ENCODE results near the gene OXA1L. TPM values are rescaled to one million over a fixed set of nuclear protein-coding genes. Genes with fewer than 3 reads are reported as not detected.

OXA1L gene
- total RNA-seq, 1 experiment from 2014 or later: 138 TPM

DNA sequence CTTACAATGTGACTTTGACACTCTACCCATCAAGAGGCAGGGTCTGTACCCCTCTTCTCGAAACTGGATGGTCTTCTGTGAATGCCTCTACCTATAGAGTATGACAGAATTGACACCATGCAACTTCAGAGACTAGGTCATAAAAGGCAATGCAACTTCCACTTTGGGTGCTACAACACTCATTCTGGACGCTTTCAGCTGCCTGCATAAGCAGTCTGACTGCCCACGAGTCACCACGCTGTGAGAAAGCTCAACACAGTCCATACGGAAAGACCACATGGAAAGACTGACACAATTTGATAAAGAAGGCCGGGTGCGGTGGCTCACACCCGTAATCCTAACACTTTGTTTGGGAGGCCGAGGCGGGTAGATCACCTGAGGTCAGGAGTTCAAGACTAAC, 33.9 kb downstream of the OXA1L start:
- DNase-seq (ENCODE audit: low spot score): no peak
- CTCF ChIA-PET: interaction anchor here (1.1 to 1.3 kb wide), 2 partner anchors 22 to 129 kb away, joined by 3 to 5 read pairs; partner anchors contain the start of gene PRMT5

More for the DNA sequence above, 33.9 kb downstream of the OXA1L start:
- H3K36me3 Mint-ChIP-seq: peaks cover 4% of the 10 kb centered on the region; the same call in 1 of the 2 replicates
- no peak overlapping the region for H3K27ac Mint-ChIP-seq
- no peak for ATAC-seq
- H3K4me3 Mint-ChIP-seq: no peak overlapping the region
- no peaks in the 10 kb centered on the region; the same call in 1 of the 2 replicates for H3K27me3 Mint-ChIP-seq (ENCODE audit: low read depth)
- POLR2A ChIA-PET: no interaction called here
- TF ChIP-seq, protein P1, sequence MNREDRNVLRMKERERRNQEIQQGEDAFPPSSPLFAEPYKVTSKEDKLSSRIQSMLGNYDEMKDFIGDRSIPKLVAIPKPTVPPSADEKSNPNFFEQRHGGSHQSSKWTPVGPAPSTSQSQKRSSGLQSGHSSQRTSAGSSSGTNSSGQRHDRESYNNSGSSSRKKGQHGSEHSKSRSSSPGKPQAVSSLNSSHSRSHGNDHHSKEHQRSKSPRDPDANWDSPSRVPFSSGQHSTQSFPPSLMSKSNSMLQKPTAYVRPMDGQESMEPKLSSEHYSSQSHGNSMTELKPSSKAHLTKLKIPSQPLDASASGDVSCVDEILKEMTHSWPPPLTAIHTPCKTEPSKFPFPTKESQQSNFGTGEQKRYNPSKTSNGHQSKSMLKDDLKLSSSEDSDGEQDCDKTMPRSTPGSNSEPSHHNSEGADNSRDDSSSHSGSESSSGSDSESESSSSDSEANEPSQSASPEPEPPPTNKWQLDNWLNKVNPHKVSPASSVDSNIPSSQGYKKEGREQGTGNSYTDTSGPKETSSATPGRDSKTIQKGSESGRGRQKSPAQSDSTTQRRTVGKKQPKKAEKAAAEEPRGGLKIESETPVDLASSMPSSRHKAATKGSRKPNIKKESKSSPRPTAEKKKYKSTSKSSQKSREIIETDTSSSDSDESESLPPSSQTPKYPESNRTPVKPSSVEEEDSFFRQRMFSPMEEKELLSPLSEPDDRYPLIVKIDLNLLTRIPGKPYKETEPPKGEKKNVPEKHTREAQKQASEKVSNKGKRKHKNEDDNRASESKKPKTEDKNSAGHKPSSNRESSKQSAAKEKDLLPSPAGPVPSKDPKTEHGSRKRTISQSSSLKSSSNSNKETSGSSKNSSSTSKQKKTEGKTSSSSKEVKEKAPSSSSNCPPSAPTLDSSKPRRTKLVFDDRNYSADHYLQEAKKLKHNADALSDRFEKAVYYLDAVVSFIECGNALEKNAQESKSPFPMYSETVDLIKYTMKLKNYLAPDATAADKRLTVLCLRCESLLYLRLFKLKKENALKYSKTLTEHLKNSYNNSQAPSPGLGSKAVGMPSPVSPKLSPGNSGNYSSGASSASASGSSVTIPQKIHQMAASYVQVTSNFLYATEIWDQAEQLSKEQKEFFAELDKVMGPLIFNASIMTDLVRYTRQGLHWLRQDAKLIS (CRISPR knock-in tag; IDR thresholded peaks at IDR 0.05; ENCODE audit: borderline replicate concordance): no peak
- no peak for TF ChIP-seq STAT6 (CRISPR knock-in tag; conservative IDR thresholded peaks at IDR 0.05; ENCODE audit: low read depth)
- TF ChIP-seq FOXK1 (CRISPR knock-in tag; IDR thresholded peaks at IDR 0.05): no peak
- TF ChIP-seq ZNF281 (CRISPR knock-in tag; IDR thresholded peaks at IDR 0.05): no peak
- TF ChIP-seq TEAD1 (CRISPR knock-in tag; IDR thresholded peaks at IDR 0.05): no peak
- no peak for TF ChIP-seq ATF6 (CRISPR knock-in tag; IDR thresholded peaks at IDR 0.05)
- TF ChIP-seq ATF1 (CRISPR knock-in tag; IDR thresholded peaks at IDR 0.05): no peak
- TF ChIP-seq, protein P2, sequence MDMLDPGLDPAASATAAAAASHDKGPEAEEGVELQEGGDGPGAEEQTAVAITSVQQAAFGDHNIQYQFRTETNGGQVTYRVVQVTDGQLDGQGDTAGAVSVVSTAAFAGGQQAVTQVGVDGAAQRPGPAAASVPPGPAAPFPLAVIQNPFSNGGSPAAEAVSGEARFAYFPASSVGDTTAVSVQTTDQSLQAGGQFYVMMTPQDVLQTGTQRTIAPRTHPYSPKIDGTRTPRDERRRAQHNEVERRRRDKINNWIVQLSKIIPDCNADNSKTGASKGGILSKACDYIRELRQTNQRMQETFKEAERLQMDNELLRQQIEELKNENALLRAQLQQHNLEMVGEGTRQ (CRISPR knock-in tag; IDR thresholded peaks at IDR 0.05): no peak
- no peak for TF ChIP-seq CREB1 (CRISPR knock-in tag; IDR thresholded peaks at IDR 0.05)
- TF ChIP-seq ZNF512 (CRISPR knock-in tag; IDR thresholded peaks at IDR 0.05; ENCODE audit: borderline replicate concordance): no peak
- H3K4me1 Mint-ChIP-seq: peaks cover 16% of the 10 kb centered on the region
- H3K9me3 Mint-ChIP-seq: peaks cover 4% of the 10 kb centered on the region

Measured in WTC11 (cell line).